ENCODE data around the gene B3GNT5.

The B3GNT5 gene

GRCh38 chr3:183291497-183292031 lies 38.5 kb downstream of the B3GNT5 start:
- no peak for DNase-seq (ENCODE audit: low read depth in 2 of 2)

- no peak for DNase-seq (ENCODE audit: low read depth in 2 of 2)
Observed at GRCh38 chr3:183293966-183294365, 40.9 kb downstream of the B3GNT5 start.

GRCh38 chr3:183295211-183295610 lies 42.2 kb downstream of the B3GNT5 start:
- DNase-seq (ENCODE audit: low read depth in 2 of 2), result no peak

- no peak for DNase-seq (ENCODE audit: low read depth in 2 of 2)
Observed at GRCh38 chr3:183296944-183297343, 43.9 kb downstream of the B3GNT5 start.

GRCh38 chr3:183298701-183299153 lies 45.7 kb downstream of the B3GNT5 start:
- no peak for DNase-seq (ENCODE audit: low read depth in 2 of 2)

- DNase-seq (ENCODE audit: low read depth in 2 of 2), result no peak
Observed at GRCh38 chr3:183299976-183300375, 46.9 kb downstream of the B3GNT5 start.

- DNase-seq (ENCODE audit: low read depth in 2 of 2), result no peak
Observed at GRCh38 chr3:183300996-183301562, 48.0 kb downstream of the B3GNT5 start.

- DNase-seq (ENCODE audit: low read depth in 2 of 2), result no peak
Observed at GRCh38 chr3:183301937-183302580, 49.0 kb downstream of the B3GNT5 start.

GRCh38 chr3:183303690-183304089 lies 50.6 kb downstream of the B3GNT5 start:
- no peak for DNase-seq (ENCODE audit: low read depth in 2 of 2)

GRCh38 chr3:183306798-183307671 lies 54.0 kb downstream of the B3GNT5 start:
- DNase-seq (ENCODE audit: low read depth in 2 of 2), result no peak

- DNase-seq (ENCODE audit: low read depth in 2 of 2), result no peak
Observed at GRCh38 chr3:183307749-183308148, 54.7 kb downstream of the B3GNT5 start.

- DNase-seq (ENCODE audit: low read depth in 2 of 2), result no peak
Observed at GRCh38 chr3:183308751-183309150, 55.7 kb downstream of the B3GNT5 start.

- DNase-seq (ENCODE audit: low read depth in 2 of 2), result no peak
Observed at GRCh38 chr3:183309276-183309675, 56.2 kb downstream of the B3GNT5 start.

- no peak for DNase-seq (ENCODE audit: low read depth in 2 of 2)
Observed at GRCh38 chr3:183310936-183311335, 57.9 kb downstream of the B3GNT5 start.

- no peak for DNase-seq (ENCODE audit: low read depth in 2 of 2)
Observed at GRCh38 chr3:183312433-183312832, 59.4 kb downstream of the B3GNT5 start.

- no peak for DNase-seq (ENCODE audit: low read depth in 2 of 2)
Observed at GRCh38 chr3:183313351-183313750, 60.3 kb downstream of the B3GNT5 start.

GRCh38 chr3:183313764-183314163 lies 60.7 kb downstream of the B3GNT5 start:
- no peak for DNase-seq (ENCODE audit: low read depth in 2 of 2)

- no peak for DNase-seq (ENCODE audit: low read depth in 2 of 2)
Observed at GRCh38 chr3:183315739-183316138, 62.7 kb downstream of the B3GNT5 start.

- no peak for DNase-seq (ENCODE audit: low read depth in 2 of 2)
Observed at GRCh38 chr3:183317271-183317670, 64.2 kb downstream of the B3GNT5 start.

GRCh38 chr3:183317886-183318865 lies 65.1 kb downstream of the B3GNT5 start:
- DNase-seq (ENCODE audit: low read depth in 2 of 2), result no peak

- DNase-seq (ENCODE audit: low read depth in 2 of 2), result no peak
Observed at GRCh38 chr3:183318877-183319276, 65.8 kb downstream of the B3GNT5 start.

All from stimulated activated CD4-positive, alpha-beta T cell treated with anti-CD3 and anti-CD28 coated beads, Interleukin-1b, Interleukin-23, amount 100 ng/mL, for 1 hour (primary cell).